ENCODE results near the gene KIF19. TPM values are rescaled to one million over a fixed set of nuclear protein-coding genes. Genes with fewer than 3 reads are reported as not detected.

Gene KIF19
- total RNA-seq, 4 donors from 2014 or later, result 0.94 to 7.7 (median 2.2) TPM

DNA sequence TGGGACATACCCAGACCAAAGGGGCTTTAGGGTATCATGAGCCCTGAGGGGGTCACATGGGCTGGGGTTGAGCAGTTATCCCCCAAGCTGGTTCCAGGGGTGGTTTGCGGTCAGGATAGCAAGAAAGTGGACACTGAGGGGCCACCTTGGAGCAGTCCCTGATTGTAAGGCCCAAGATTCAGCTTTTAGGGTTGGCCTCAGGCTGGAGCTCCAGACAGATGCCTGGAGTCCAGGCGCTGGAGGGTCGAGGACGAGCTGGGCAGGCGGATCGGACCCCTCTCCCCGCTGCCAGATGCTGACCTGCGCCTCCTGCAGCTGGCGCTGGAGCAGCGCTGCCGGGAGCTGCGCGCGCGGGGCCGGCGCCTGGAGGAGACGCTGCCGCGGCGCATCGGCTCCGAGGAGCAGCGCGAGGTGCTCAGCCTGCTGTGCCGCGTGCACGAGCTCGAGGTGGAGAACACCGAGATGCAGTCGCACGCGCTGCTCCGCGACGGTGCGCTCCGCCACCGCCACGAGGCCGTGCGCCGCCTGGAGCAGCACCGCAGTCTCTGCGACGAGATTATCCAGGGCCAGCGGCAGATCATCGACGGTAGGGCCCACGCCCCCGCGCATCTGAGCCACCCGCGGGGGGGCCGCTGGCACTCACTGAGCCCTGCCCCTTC lies 25.7 kb downstream of the KIF19 start:
- 34 to 80% methylated on average over 2 to 31 of the region's 55 CpGs for WGBS, 2 donors
- H3K4me1 ChIP-seq, result peaks cover 18 to 26% of the 10 kb centered on the region in 2 donors
- no peak for TF ChIP-seq POLR2A (IDR thresholded peaks at IDR 0.05)
- TF ChIP-seq, protein P1, sequence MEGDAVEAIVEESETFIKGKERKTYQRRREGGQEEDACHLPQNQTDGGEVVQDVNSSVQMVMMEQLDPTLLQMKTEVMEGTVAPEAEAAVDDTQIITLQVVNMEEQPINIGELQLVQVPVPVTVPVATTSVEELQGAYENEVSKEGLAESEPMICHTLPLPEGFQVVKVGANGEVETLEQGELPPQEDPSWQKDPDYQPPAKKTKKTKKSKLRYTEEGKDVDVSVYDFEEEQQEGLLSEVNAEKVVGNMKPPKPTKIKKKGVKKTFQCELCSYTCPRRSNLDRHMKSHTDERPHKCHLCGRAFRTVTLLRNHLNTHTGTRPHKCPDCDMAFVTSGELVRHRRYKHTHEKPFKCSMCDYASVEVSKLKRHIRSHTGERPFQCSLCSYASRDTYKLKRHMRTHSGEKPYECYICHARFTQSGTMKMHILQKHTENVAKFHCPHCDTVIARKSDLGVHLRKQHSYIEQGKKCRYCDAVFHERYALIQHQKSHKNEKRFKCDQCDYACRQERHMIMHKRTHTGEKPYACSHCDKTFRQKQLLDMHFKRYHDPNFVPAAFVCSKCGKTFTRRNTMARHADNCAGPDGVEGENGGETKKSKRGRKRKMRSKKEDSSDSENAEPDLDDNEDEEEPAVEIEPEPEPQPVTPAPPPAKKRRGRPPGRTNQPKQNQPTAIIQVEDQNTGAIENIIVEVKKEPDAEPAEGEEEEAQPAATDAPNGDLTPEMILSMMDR (IDR thresholded peaks at IDR 0.05), result no peak
- H3K27ac ChIP-seq, result no peak overlapping the region
- no peaks in the 10 kb centered on the region for H3K27me3 ChIP-seq
- intact Hi-C loops (cut with DNase I), result no loop called here
- H3K9me3 ChIP-seq, result no peaks in the 10 kb centered on the region
- no peak overlapping the region for H3K4me3 ChIP-seq (replicated peaks in 1 of 3)
- no peak for DNase-seq
- H3K36me3 ChIP-seq, result no peaks in the 10 kb centered on the region

DNA sequence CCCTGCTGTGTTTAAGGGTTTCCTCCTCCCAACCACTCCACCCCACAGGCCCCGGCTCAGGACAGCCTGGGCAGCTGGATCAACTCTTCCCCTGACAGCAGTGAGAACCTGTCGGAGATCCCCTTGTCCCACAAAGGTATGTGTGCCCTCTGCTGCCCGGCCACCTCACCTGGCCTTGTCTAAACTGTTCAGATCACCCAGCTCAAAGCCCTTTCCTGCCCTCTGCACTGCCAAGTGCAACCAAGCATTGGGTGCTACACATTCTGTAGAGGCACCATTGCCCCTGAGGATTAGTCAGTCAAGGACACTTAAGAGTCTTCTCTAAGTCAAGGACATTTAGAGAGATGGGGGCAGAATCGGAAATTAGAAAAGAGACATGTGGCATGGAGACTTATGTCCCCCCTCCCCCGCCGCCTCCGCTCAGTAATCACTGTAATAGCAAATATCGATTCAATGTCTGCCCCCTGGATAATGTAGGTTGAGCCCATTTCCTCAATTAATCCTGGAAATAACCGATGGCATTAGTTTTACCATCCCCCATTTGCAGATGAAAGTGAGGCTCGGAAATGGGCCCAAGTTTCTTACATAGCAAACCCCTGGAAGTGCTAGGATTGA lies 27.5 kb downstream of the KIF19 start:
- intact Hi-C loops (cut with DNase I), result no loop called here
- DNase-seq, result peak; percentile 88 to 89
- 35 to 47% methylated on average over 7 to 8 of the region's 10 CpGs for WGBS, 2 donors

DNA sequence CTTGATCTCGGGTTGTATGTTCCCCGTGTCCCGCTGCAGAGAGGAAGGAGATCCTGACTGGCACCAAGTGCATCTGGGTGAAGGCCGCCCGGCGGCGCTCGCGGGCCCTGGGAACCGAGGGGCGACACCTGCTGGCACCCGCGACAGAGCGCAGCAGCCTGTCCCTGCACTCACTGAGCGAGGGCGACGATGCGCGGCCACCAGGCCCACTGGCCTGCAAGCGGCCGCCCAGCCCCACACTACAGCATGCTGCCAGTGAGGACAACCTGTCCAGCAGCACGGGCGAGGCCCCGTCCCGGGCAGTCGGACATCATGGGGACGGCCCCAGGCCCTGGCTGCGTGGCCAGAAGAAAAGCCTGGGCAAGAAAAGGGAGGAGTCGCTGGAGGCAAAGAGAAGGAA lies 28.1 kb downstream of the KIF19 start:
- no peaks in the 10 kb centered on the region for H3K27me3 ChIP-seq
- no peak overlapping the region for H3K4me3 ChIP-seq (replicated peaks in 1 of 3)
- TF ChIP-seq, protein P1 (IDR thresholded peaks at IDR 0.05), result peak in 4 of 6 experiments; percentile 41 to 69 (median 54)
- TF ChIP-seq POLR2A (IDR thresholded peaks at IDR 0.05), result no peak
- peaks cover 18 to 33% of the 10 kb centered on the region in 2 donors for H3K4me1 ChIP-seq
- H3K27ac ChIP-seq, result no peak overlapping the region
- DNase-seq, result peak; percentile 83 to 84
- no peaks in the 10 kb centered on the region for H3K36me3 ChIP-seq
- WGBS, 2 donors, result 16 to 22% methylated on average over 9 to 22 of the region's 29 CpGs
- intact Hi-C loops (cut with DNase I), result no loop called here
- H3K9me3 ChIP-seq, result no peaks in the 10 kb centered on the region

More for the DNA sequence above, 27.5 kb downstream of the KIF19 start:
- Histone ChIP-seq H3K9me3 (no peaks in the 10 kb centered on the region), H3K4me3 (replicated peaks in 1 of 3) (no peak overlapping the region), H3K27ac (peak overlapping the region in 2 of 3 donors; percentile 30), H3K27me3 (no peaks in the 10 kb centered on the region), H3K4me1 (peaks cover 18 to 33% of the 10 kb centered on the region in 2 donors), H3K36me3 (no peaks in the 10 kb centered on the region)
- TF ChIP-seq, protein P1 (IDR thresholded peaks at IDR 0.05), result peak in 2 of 6 experiments; percentile 21 to 34
- TF ChIP-seq POLR2A (IDR thresholded peaks at IDR 0.05), result no peak

DNA sequence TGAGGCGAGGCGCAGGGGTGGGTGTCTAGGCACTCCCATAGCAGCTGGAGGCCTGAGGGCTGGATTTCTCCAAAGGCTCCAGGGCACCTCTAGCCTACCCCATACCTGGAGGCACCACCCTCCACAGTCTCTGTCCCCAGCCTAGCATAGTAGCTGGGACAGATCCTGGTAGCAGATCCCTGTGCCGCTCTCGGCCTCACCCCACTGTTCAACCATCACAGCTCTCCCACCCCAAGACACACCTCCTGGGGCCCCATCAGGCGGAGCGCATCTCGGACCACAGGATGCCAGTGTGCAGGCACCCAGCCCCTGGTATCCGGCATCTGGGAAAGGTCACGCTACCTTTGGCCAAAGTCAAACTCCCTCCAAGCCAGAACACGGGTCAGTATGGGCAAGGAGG lies 28.5 kb downstream of the KIF19 start:
- Histone ChIP-seq H3K9me3 (no peaks in the 10 kb centered on the region), H3K36me3 (no peaks in the 10 kb centered on the region), H3K27ac (no peak overlapping the region), H3K4me1 (peaks cover 18 to 33% of the 10 kb centered on the region in 2 donors), H3K4me3 (replicated peaks in 1 of 3) (no peak overlapping the region), H3K27me3 (no peaks in the 10 kb centered on the region)
- WGBS, 2 donors, result 88 to 90% methylated on average over 10 of the region's 10 CpGs
- no peak for DNase-seq
- intact Hi-C loops (cut with DNase I), result no loop called here
- no peak for TF ChIP-seq POLR2A (IDR thresholded peaks at IDR 0.05)
- TF ChIP-seq, protein P1 (IDR thresholded peaks at IDR 0.05), result no peak

DNA sequence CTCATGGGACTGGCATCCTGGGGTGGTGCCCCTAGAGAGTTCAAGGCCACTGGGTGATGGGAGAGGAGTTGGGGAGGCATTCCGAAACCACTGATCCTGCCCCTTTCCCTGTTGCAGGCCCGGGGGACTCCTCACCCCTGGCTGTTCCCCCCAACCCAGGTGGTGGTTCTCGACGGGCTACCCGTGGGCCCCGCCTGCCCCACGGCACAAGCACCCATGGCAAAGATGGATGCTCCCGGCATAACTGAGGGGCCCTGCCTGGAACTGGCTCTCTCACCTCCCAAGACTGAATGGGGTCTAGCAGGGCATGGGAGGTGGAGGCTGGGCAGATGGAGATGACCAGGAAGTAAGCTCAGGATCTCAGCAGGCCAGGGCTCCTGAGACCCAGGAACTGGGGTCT lies 29.0 kb downstream of the KIF19 start:
- Histone ChIP-seq H3K4me3 (replicated peaks in 1 of 3) (no peak overlapping the region), H3K36me3 (no peaks in the 10 kb centered on the region), H3K9me3 (no peaks in the 10 kb centered on the region), H3K27me3 (no peaks in the 10 kb centered on the region), H3K27ac (no peak overlapping the region), H3K4me1 (peaks cover 18 to 33% of the 10 kb centered on the region in 2 donors)
- intact Hi-C loops (cut with DNase I), result no loop called here
- 85 to 94% methylated on average over 8 of the region's 8 CpGs for WGBS, 2 donors
- TF ChIP-seq POLR2A (IDR thresholded peaks at IDR 0.05), result no peak
- TF ChIP-seq, protein P1 (IDR thresholded peaks at IDR 0.05), result no peak
- DNase-seq, result no peak

Data from thyroid gland (tissue), 4 donors.